ENCODE data around the gene MCF2L2.
"Not testable (repeated sequence)": the region's sequence is repeated elsewhere in the genome, so short reads cannot be mapped to it uniquely, and the experiment has no call there.

The MCF2L2 gene

GRCh38 chr3:183454064-183454463 is 25.6 kb upstream of the MCF2L2 start:
- Mint-ChIP-seq H3K4me1 (no peaks in the 10 kb centered on the region), H3K4me3 (no peak overlapping the region), H3K27me3 (no peaks in the 10 kb centered on the region), H3K9me3 (no peaks in the 10 kb centered on the region), H3K36me3 (ENCODE audit: insufficient read depth) (peaks cover 7% of the 10 kb centered on the region), H3K27ac (ENCODE audit: low read depth) (no peak overlapping the region)
- DNase-seq (ENCODE audit: low spot score in 2 of 2): no peak
- ATAC-seq (replicated peaks; ENCODE audit: extremely low read depth, poor library complexity, severe bottlenecking): no peak

GRCh38 chr3:183449791-183450190 is 21.4 kb upstream of the MCF2L2 start:
- H3K4me1 Mint-ChIP-seq: peaks cover 21% of the 10 kb centered on the region

GRCh38 chr3:183449391-183449790 is 21.0 kb upstream of the MCF2L2 start:
- Mint-ChIP-seq H3K4me3 (no peak overlapping the region), H3K9me3 (no peaks in the 10 kb centered on the region), H3K27me3 (no peaks in the 10 kb centered on the region), H3K27ac (ENCODE audit: low read depth) (no peak overlapping the region), H3K4me1 (peaks cover 21% of the 10 kb centered on the region), H3K36me3 (ENCODE audit: insufficient read depth) (peaks cover 10% of the 10 kb centered on the region)
- ATAC-seq (replicated peaks; ENCODE audit: extremely low read depth, poor library complexity, severe bottlenecking) (no peak), DNase-seq (ENCODE audit: low spot score in 2 of 2) (no peak)

More at GRCh38 chr3:183449791-183450190, 21.4 kb upstream of the MCF2L2 start:
- Mint-ChIP-seq H3K27ac (ENCODE audit: low read depth) (no peak overlapping the region), H3K9me3 (no peaks in the 10 kb centered on the region), H3K27me3 (no peaks in the 10 kb centered on the region), H3K4me3 (no peak overlapping the region), H3K36me3 (ENCODE audit: insufficient read depth) (peaks cover 10% of the 10 kb centered on the region)
- ATAC-seq (replicated peaks; ENCODE audit: extremely low read depth, poor library complexity, severe bottlenecking) (no peak), DNase-seq (ENCODE audit: low spot score in 2 of 2) (no peak)

GRCh38 chr3:183448369-183449128 is 20.1 kb upstream of the MCF2L2 start:
- Mint-ChIP-seq H3K9me3 (peaks cover 3% of the 10 kb centered on the region), H3K27ac (ENCODE audit: low read depth) (peak overlapping the region; percentile 77), H3K36me3 (ENCODE audit: insufficient read depth) (peaks cover 10% of the 10 kb centered on the region), H3K27me3 (no peaks in the 10 kb centered on the region), H3K4me1 (peaks cover 21% of the 10 kb centered on the region), H3K4me3 (peak overlapping the region; percentile 83)
- DNase-seq (ENCODE audit: low spot score in 2 of 2): no peak
- ATAC-seq (replicated peaks; ENCODE audit: extremely low read depth, poor library complexity, severe bottlenecking): no peak

- Mint-ChIP-seq H3K4me3 (peak overlapping the region; percentile 83), H3K4me1 (peaks cover 21% of the 10 kb centered on the region), H3K9me3 (peaks cover 9% of the 10 kb centered on the region), H3K27me3 (no peaks in the 10 kb centered on the region), H3K27ac (ENCODE audit: low read depth) (peak overlapping the region; percentile 77), H3K36me3 (ENCODE audit: insufficient read depth) (peaks cover 10% of the 10 kb centered on the region)
- ATAC-seq (replicated peaks; ENCODE audit: extremely low read depth, poor library complexity, severe bottlenecking): peak; percentile 87
- peak; percentile 45 to 52 for DNase-seq (ENCODE audit: low spot score in 2 of 2)
These were observed 19.0 kb upstream of the MCF2L2 start for GRCh38 chr3:183447206-183448001.

GRCh38 chr3:183446838-183447205 is 18.4 kb upstream of the MCF2L2 start:
- DNase-seq (ENCODE audit: low spot score in 2 of 2) (no peak), ATAC-seq (replicated peaks; ENCODE audit: extremely low read depth, poor library complexity, severe bottlenecking) (no peak)
- no peaks in the 10 kb centered on the region for H3K27me3 Mint-ChIP-seq
- H3K36me3 Mint-ChIP-seq (ENCODE audit: insufficient read depth): peaks cover 6% of the 10 kb centered on the region
- H3K4me1 Mint-ChIP-seq: peaks cover 21% of the 10 kb centered on the region
- peak overlapping the region; percentile 83 for H3K4me3 Mint-ChIP-seq
- peak overlapping the region; percentile 77 for H3K27ac Mint-ChIP-seq (ENCODE audit: low read depth)
- H3K9me3 Mint-ChIP-seq: peaks cover 9% of the 10 kb centered on the region

GRCh38 chr3:183444748-183445147 is 16.3 kb upstream of the MCF2L2 start:
- Mint-ChIP-seq H3K4me1 (peaks cover 21% of the 10 kb centered on the region), H3K4me3 (no peak overlapping the region)
- ATAC-seq (replicated peaks; ENCODE audit: extremely low read depth, poor library complexity, severe bottlenecking): no peak

GRCh38 chr3:183443395-183444385 is 15.3 kb upstream of the MCF2L2 start:
- no peaks in the 10 kb centered on the region for H3K27me3 Mint-ChIP-seq
- H3K9me3 Mint-ChIP-seq: peaks cover 9% of the 10 kb centered on the region
- ATAC-seq (replicated peaks; ENCODE audit: extremely low read depth, poor library complexity, severe bottlenecking) (no peak), DNase-seq (ENCODE audit: low spot score in 2 of 2) (no peak)
- H3K27ac Mint-ChIP-seq (ENCODE audit: low read depth): no peak overlapping the region
- H3K4me1 Mint-ChIP-seq: peaks cover 18% of the 10 kb centered on the region
- H3K36me3 Mint-ChIP-seq (ENCODE audit: insufficient read depth): peaks cover 6% of the 10 kb centered on the region
- no peak overlapping the region for H3K4me3 Mint-ChIP-seq

More at GRCh38 chr3:183444748-183445147, 16.3 kb upstream of the MCF2L2 start:
- Mint-ChIP-seq H3K27ac (ENCODE audit: low read depth) (no peak overlapping the region), H3K36me3 (ENCODE audit: insufficient read depth) (peaks cover 6% of the 10 kb centered on the region), H3K27me3 (no peaks in the 10 kb centered on the region), H3K9me3 (peaks cover 9% of the 10 kb centered on the region)
- no peak for DNase-seq (ENCODE audit: low spot score in 2 of 2)

GRCh38 chr3:183442994-183443393 is 14.6 kb upstream of the MCF2L2 start:
- H3K27ac Mint-ChIP-seq (ENCODE audit: low read depth): no peak overlapping the region
- peaks cover 4% of the 10 kb centered on the region for H3K36me3 Mint-ChIP-seq (ENCODE audit: insufficient read depth)
- H3K9me3 Mint-ChIP-seq: peaks cover 9% of the 10 kb centered on the region
- ATAC-seq (replicated peaks; ENCODE audit: extremely low read depth, poor library complexity, severe bottlenecking) (no peak), DNase-seq (ENCODE audit: low spot score in 2 of 2) (no peak)
- no peaks in the 10 kb centered on the region for H3K27me3 Mint-ChIP-seq
- H3K4me3 Mint-ChIP-seq: no peak overlapping the region
- H3K4me1 Mint-ChIP-seq: peaks cover 11% of the 10 kb centered on the region

- H3K4me1 Mint-ChIP-seq; H3K27ac Mint-ChIP-seq (ENCODE audit: low read depth): not testable (repeated sequence)
These were observed 12.1 kb upstream of the MCF2L2 start for GRCh38 chr3:183440521-183440920.

GRCh38 chr3:183439515-183439914 is 11.1 kb upstream of the MCF2L2 start:
- Mint-ChIP-seq H3K9me3 (peaks cover 9% of the 10 kb centered on the region), H3K36me3 (ENCODE audit: insufficient read depth) (no peaks in the 10 kb centered on the region), H3K4me3 (no peak overlapping the region), H3K4me1 (no peaks in the 10 kb centered on the region), H3K27me3 (no peaks in the 10 kb centered on the region), H3K27ac (ENCODE audit: low read depth) (no peak overlapping the region)
- DNase-seq (ENCODE audit: low spot score in 2 of 2): no peak
- no peak for ATAC-seq (replicated peaks; ENCODE audit: extremely low read depth, poor library complexity, severe bottlenecking)

More at GRCh38 chr3:183440521-183440920, 12.1 kb upstream of the MCF2L2 start:
- H3K4me3 Mint-ChIP-seq; H3K9me3 Mint-ChIP-seq; H3K27me3 Mint-ChIP-seq; H3K36me3 Mint-ChIP-seq (ENCODE audit: insufficient read depth); DNase-seq (ENCODE audit: low spot score in 2 of 2); ATAC-seq (replicated peaks; ENCODE audit: extremely low read depth, poor library complexity, severe bottlenecking): not testable (repeated sequence)

GRCh38 chr3:183438735-183439134 is 10.3 kb upstream of the MCF2L2 start:
- no peaks in the 10 kb centered on the region for H3K36me3 Mint-ChIP-seq (ENCODE audit: insufficient read depth)
- H3K4me3 Mint-ChIP-seq: no peak overlapping the region
- no peaks in the 10 kb centered on the region for H3K27me3 Mint-ChIP-seq
- peaks cover 8% of the 10 kb centered on the region for H3K9me3 Mint-ChIP-seq
- no peak for DNase-seq (ENCODE audit: low spot score in 2 of 2)
- no peak for ATAC-seq (replicated peaks; ENCODE audit: extremely low read depth, poor library complexity, severe bottlenecking)
- H3K27ac Mint-ChIP-seq (ENCODE audit: low read depth): no peak overlapping the region
- H3K4me1 Mint-ChIP-seq: no peaks in the 10 kb centered on the region

Measured in central memory CD8-positive, alpha-beta T cell (primary cell).